SK-N-SH treated with all-trans-retinoic acid at 6 μM for 48 hours (cell line): ENCODE data around the gene ANKRD12.

Experiments
- ATAC-seq: fragments of 200-7000 bp; cut with Tn5 transposase; 3 replicates; pipeline ENCODE4 v1.9.1; 2020; ENCODE audit warnings: mild to moderate bottlenecking, moderate library complexity
- CSDC2 ChIP-seq: fragments of 250-450 bp; sonication (Bioruptor Pico); IDR thresholded peaks from 2 replicates; pipeline ENCODE4 v1.5.0; 2020; ENCODE audit warnings: mild to moderate bottlenecking, moderate library complexity
- ESRRG ChIP-seq: fragments of 250-450 bp; sonication (Bioruptor Pico); IDR thresholded peaks from 2 replicates; pipeline ENCODE4 v1.6.1; 2021; ENCODE audit warnings: mild to moderate bottlenecking
- GLIS3 ChIP-seq: fragments of 250-450 bp; sonication (Bioruptor Pico); IDR thresholded peaks from 2 replicates; pipeline ENCODE4 v1.5.0; 2020; ENCODE audit warnings: mild to moderate bottlenecking, moderate library complexity
- ISL1 ChIP-seq: fragments of 250-450 bp; sonication (Bioruptor Pico); IDR thresholded peaks from 2 replicates; pipeline ENCODE4 v2.1.2; 2022; ENCODE audit warnings: mild to moderate bottlenecking, moderate library complexity
- RARB ChIP-seq: fragments of 250-450 bp; sonication (Bioruptor Pico); IDR thresholded peaks from 2 replicates; pipeline ENCODE4 v1.8.0; 2021; ENCODE audit warnings: mild to moderate bottlenecking, moderate library complexity
- SNAI2 ChIP-seq: fragments of 250-450 bp; sonication (Bioruptor Pico); IDR thresholded peaks from 2 replicates; pipeline ENCODE4 v1.5.0; 2020; ENCODE audit warnings: mild to moderate bottlenecking, moderate library complexity
- TCF4 ChIP-seq: fragments of 250-450 bp; sonication (Bioruptor Pico); IDR thresholded peaks from 2 replicates; pipeline ENCODE4 v1.8.0; 2021; ENCODE audit warnings: mild to moderate bottlenecking, moderate library complexity, borderline replicate concordance
- TOX ChIP-seq: fragments of 250-450 bp; sonication (Bioruptor Pico); IDR thresholded peaks from 2 replicates; pipeline ENCODE4 v1.8.0; 2021; ENCODE audit warnings: mild to moderate bottlenecking, moderate library complexity, borderline replicate concordance
- ZC3H10 ChIP-seq: fragments of 250-450 bp; sonication (Bioruptor Pico); IDR thresholded peaks from 2 replicates; pipeline ENCODE4 v1.5.1; 2021; ENCODE audit warnings: mild to moderate bottlenecking, moderate library complexity
- ZFP3 ChIP-seq: fragments of 250-450 bp; sonication (Bioruptor Pico); IDR thresholded peaks from 2 replicates; pipeline ENCODE4 v1.5.0; 2020; ENCODE audit warnings: mild to moderate bottlenecking, moderate library complexity
- ZFP30 ChIP-seq: fragments of 450-650 bp; formaldehyde crosslinking; IDR thresholded peaks from 2 replicates; pipeline ENCODE4 v1.5.0; 2022; ENCODE audit warnings: mild to moderate bottlenecking, moderate library complexity
- ZNF565 ChIP-seq: fragments of 450-650 bp; formaldehyde crosslinking; conservative IDR thresholded peaks from 2 replicates; pipeline ENCODE4 v1.5.0; 2020; ENCODE audit warnings: low read depth, mild to moderate bottlenecking, moderate library complexity
- ZNF70 ChIP-seq: fragments of 450-650 bp; formaldehyde crosslinking; IDR thresholded peaks from 2 replicates; pipeline ENCODE4 v1.5.0; 2020; ENCODE audit warnings: mild to moderate bottlenecking, moderate library complexity
- ZNF8 ChIP-seq: fragments of 450-650 bp; formaldehyde crosslinking; IDR thresholded peaks from 2 replicates; pipeline ENCODE4 v1.5.0; 2020; ENCODE audit warnings: mild to moderate bottlenecking, moderate library complexity
- TF ChIP-seq, protein P1 (sequence below): fragments of 250-450 bp; sonication (Bioruptor Pico); IDR thresholded peaks from 2 replicates; pipeline ENCODE4 v1.5.0; 2020; ENCODE audit warnings: mild to moderate bottlenecking, moderate library complexity
- TF ChIP-seq, protein P2 (sequence below): fragments of 250-450 bp; sonication (Bioruptor Pico); IDR thresholded peaks from 2 replicates; pipeline ENCODE4 v1.5.1; 2020; ENCODE audit warnings: low read depth, mild to moderate bottlenecking, moderate library complexity
- TF ChIP-seq, protein P3 (sequence below): fragments of 250-450 bp; sonication (Bioruptor Pico); IDR thresholded peaks from 2 replicates; pipeline ENCODE4 v1.8.0; 2020; ENCODE audit warnings: mild to moderate bottlenecking, moderate library complexity, borderline replicate concordance
- TF ChIP-seq, protein P4 (sequence below): fragments of 250-450 bp; sonication (Bioruptor Pico); IDR thresholded peaks from 2 replicates; pipeline ENCODE4 v1.8.0; 2021; ENCODE audit warnings: low read depth, mild to moderate bottlenecking, moderate library complexity, borderline replicate concordance

ANKRD12 gene

DNA sequence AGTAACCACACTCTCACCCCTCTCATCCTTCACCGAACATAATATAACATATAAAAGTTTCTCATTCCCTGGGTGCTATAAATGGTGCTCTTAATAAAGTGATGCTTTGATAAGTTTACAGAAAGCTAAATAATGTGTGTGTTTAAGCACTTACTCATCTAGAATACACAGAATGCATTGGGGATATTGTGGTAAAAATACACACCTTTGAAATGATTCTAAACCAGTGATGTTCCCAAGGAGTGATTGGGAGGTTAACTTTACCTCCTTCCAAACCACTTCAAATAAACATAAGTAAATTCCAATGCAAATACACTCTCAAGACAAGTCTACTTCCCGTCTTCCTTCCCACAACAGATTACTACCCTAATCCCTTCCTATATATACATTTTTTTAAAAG lies 112.7 kb downstream of the ANKRD12 start:
- ATAC-seq, result no peak
- TF ChIP-seq, protein P1, sequence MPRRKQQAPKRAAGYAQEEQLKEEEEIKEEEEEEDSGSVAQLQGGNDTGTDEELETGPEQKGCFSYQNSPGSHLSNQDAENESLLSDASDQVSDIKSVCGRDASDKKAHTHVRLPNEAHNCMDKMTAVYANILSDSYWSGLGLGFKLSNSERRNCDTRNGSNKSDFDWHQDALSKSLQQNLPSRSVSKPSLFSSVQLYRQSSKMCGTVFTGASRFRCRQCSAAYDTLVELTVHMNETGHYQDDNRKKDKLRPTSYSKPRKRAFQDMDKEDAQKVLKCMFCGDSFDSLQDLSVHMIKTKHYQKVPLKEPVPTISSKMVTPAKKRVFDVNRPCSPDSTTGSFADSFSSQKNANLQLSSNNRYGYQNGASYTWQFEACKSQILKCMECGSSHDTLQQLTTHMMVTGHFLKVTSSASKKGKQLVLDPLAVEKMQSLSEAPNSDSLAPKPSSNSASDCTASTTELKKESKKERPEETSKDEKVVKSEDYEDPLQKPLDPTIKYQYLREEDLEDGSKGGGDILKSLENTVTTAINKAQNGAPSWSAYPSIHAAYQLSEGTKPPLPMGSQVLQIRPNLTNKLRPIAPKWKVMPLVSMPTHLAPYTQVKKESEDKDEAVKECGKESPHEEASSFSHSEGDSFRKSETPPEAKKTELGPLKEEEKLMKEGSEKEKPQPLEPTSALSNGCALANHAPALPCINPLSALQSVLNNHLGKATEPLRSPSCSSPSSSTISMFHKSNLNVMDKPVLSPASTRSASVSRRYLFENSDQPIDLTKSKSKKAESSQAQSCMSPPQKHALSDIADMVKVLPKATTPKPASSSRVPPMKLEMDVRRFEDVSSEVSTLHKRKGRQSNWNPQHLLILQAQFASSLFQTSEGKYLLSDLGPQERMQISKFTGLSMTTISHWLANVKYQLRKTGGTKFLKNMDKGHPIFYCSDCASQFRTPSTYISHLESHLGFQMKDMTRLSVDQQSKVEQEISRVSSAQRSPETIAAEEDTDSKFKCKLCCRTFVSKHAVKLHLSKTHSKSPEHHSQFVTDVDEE (CRISPR knock-in tag), result no peak
- TF ChIP-seq, all 23 proteins: peak for 0

DNA sequence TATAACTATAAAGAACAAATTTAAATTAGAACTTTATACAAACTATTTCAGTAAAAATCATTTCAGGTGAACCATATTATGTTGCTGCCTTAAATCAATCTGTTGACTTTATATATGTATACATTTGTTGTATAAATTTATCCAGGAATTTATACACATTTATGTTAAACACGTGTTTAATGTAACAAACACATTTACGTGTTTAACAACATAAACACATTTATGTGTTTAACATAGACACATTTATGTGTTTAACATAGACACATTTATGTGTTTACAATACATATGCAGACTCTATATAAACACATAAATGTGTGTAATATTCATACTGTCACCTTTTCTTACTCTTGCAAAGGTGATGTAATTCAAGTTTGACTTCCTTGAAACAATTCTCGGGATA lies 122.6 kb downstream of the ANKRD12 start:
- no peak for TF ChIP-seq ESRRG (CRISPR knock-in tag)
- TF ChIP-seq, protein P2, sequence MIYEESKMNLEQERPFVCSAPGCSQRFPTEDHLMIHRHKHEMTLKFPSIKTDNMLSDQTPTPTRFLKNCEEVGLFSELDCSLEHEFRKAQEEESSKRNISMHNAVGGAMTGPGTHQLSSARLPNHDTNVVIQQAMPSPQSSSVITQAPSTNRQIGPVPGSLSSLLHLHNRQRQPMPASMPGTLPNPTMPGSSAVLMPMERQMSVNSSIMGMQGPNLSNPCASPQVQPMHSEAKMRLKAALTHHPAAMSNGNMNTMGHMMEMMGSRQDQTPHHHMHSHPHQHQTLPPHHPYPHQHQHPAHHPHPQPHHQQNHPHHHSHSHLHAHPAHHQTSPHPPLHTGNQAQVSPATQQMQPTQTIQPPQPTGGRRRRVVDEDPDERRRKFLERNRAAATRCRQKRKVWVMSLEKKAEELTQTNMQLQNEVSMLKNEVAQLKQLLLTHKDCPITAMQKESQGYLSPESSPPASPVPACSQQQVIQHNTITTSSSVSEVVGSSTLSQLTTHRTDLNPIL (CRISPR knock-in tag), result no peak
- no peak for TF ChIP-seq ZC3H10 (CRISPR knock-in tag)
- TF ChIP-seq SNAI2 (CRISPR knock-in tag), result no peak
- TF ChIP-seq, protein P3, sequence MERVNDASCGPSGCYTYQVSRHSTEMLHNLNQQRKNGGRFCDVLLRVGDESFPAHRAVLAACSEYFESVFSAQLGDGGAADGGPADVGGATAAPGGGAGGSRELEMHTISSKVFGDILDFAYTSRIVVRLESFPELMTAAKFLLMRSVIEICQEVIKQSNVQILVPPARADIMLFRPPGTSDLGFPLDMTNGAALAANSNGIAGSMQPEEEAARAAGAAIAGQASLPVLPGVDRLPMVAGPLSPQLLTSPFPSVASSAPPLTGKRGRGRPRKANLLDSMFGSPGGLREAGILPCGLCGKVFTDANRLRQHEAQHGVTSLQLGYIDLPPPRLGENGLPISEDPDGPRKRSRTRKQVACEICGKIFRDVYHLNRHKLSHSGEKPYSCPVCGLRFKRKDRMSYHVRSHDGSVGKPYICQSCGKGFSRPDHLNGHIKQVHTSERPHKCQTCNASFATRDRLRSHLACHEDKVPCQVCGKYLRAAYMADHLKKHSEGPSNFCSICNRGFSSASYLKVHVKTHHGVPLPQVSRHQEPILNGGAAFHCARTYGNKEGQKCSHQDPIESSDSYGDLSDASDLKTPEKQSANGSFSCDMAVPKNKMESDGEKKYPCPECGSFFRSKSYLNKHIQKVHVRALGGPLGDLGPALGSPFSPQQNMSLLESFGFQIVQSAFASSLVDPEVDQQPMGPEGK (CRISPR knock-in tag), result no peak
- no peak for TF ChIP-seq TCF4 (CRISPR knock-in tag)
- TF ChIP-seq CSDC2, result no peak
- TF ChIP-seq TOX (CRISPR knock-in tag), result no peak
- TF ChIP-seq GLIS3 (CRISPR knock-in tag), result no peak
- no peak for TF ChIP-seq ZFP30 (CRISPR knock-in tag)
- no peak for TF ChIP-seq ZFP3 (CRISPR knock-in tag)
- TF ChIP-seq, protein P1 (CRISPR knock-in tag), result no peak
- TF ChIP-seq ISL1, result no peak
- no peak for ATAC-seq

DNA sequence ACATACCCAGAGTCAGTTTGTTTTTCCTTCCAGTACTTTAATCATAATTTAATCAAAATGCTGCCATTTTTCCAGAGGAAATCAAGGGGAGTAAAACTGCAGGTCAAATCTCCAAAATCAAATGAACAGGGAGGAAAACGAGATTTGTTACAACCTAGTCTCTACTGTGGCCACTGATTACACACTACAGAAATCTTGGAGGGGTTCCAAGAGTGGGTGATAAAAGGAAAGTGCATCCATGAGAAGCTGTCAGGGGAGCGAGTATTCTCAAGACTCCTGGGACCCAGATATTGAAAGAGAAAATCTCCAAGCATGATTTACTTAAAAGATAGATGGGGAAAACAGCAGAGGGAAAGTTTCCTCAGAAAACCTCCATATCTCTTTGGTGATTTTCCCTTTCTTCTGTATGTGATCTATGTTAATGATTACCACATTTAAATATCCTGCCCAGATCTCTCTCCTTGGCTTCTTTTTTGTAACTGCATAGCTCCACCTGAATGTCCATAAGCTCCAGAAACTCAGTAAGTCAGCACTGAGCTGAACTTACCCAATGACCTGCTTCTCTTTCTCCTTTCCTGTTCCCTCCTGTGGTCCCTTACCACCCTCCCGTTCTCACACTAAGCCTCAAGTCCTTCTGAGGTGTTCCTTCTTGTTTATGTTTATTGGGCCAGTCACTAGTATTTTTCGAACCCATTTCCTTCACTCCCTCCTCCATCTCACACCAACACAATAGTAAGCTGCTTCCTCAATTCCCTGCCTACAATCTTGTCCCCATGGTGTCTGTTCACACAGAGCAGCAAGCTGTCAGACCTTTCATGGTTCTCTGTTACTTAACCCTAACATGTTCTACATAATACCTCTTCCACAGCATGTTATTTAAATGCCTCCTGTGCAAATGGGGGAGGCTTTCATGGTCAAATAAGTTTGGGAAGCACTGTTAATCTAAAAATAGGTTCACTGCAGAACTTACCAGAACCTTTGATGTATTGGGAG lies 124.1 kb downstream of the ANKRD12 start:
- TF ChIP-seq ZNF565 (CRISPR knock-in tag) (no peak), RARB (CRISPR knock-in tag) (no peak)
- no peak for ATAC-seq

DNA sequence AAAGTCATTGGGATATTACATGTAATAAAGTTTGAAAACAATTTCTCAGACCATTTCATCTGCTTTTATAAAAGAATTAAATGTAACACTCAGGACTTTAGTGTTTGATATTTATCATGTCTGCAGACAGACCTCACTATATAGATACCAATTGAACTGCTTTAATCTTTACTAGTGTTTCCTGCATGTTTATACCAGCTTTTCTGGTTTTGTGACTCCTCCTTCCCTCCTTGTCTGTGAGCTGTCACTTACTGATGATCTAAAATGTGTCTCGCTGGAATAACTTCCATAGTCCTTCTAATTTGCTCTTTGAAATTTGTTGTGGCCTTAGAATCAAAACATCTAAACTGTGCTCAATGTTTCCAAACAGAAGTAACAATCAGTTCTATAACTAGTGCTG lies 126.7 kb downstream of the ANKRD12 start:
- ATAC-seq, result no peak
- TF ChIP-seq ESRRG (CRISPR knock-in tag) (no peak), CSDC2 (no peak), SNAI2 (CRISPR knock-in tag) (no peak), TOX (CRISPR knock-in tag) (no peak), ZNF70 (CRISPR knock-in tag) (no peak), ZNF8 (CRISPR knock-in tag) (no peak)
- TF ChIP-seq, protein P4, sequence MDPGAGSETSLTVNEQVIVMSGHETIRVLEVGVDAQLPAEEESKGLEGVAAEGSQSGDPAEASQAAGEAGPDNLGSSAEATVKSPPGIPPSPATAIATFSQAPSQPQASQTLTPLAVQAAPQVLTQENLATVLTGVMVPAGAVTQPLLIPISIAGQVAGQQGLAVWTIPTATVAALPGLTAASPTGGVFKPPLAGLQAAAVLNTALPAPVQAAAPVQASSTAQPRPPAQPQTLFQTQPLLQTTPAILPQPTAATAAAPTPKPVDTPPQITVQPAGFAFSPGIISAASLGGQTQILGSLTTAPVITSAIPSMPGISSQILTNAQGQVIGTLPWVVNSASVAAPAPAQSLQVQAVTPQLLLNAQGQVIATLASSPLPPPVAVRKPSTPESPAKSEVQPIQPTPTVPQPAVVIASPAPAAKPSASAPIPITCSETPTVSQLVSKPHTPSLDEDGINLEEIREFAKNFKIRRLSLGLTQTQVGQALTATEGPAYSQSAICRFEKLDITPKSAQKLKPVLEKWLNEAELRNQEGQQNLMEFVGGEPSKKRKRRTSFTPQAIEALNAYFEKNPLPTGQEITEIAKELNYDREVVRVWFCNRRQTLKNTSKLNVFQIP (CRISPR knock-in tag), result no peak
- TF ChIP-seq, protein P1 (CRISPR knock-in tag), result no peak
- TF ChIP-seq, protein P3 (CRISPR knock-in tag), result no peak
